HG03520 (cell line): ENCODE data around the gene CDK10.

ENCODE experiments used
- ATAC-seq: cut with Tn5 transposase; IDR thresholded peaks from one replicate; pipeline ENCODE4 v1.9.1; 2021; ENCODE audit warnings: mild to moderate bottlenecking, moderate library complexity; ENCODE audit not compliant: unreplicated experiment

Gene CDK10

GRCh38 chr16:89710709-89711564, 24.4 kb downstream of the CDK10 start:
- no peak for ATAC-seq

- ATAC-seq, result no peak
Observed at GRCh38 chr16:89711601-89712273, 25.2 kb downstream of the CDK10 start.

DNA sequence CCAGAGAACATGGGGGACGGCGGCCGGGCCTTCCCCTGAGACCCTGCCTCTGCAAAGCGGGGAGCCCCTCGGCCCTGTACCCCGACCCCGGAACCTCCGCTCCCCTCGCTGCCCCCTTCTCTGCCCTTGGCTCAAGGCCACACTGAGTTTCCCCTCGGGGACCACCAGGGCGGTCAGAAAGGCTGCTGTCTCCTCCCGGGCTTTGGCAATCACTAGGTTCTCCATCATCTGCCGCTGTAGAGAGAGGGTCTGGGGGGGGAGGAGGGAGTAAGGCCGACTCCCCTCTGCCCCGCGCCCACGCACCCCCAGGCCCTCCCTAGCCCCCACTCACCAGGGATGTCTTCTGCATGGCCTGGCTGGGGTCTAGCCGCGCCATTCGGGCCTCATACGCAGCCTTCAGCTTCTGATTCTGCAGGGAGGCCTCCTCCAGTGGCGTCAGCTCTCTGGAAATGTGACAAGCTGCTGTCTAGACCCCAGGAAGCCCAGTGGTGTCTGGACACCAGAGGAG, 25.8 kb downstream of the CDK10 start:
- ATAC-seq, result no peak

GRCh38 chr16:89716493-89716892, 30.0 kb downstream of the CDK10 start:
- no peak for ATAC-seq

DNA sequence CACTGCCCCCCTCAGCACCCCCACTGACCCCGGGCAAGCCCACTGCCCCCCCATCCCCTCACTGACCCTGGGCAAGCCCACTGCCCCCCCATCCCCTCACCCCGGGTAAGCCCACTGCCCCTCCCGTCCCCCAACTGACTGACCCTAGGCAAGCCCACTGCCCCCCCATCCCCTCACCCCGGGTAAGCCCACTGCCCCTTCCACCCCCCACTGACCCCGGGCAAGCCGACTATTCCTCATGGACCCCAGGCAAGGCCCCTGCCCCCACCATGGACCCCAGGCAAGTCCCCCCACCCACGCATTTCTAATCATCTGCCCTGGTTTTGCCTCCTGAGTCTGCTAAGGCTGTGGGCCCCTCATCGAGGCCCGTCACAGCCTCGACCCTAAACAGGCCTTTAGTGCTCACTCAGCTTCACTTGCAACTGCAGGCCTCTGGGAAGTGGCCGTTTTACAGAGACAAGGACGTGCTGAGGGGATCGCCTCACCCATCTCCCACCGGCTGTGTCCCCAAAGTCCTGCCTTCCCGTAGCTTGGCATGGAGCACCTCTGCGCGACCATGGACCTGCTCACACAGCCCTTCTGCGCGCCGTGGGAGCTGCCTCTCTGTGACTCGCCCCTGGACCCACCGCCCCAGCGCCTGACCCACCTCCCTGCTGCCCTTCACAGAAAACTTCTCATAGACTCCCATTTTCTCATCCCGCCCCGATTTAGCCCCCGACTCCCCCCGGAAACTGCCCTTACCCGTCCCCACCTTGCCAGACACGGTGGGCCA, 30.6 kb downstream of the CDK10 start:
- no peak for ATAC-seq

- ATAC-seq, result no peak
Observed at GRCh38 chr16:89717688-89718505, 31.4 kb downstream of the CDK10 start.

DNA sequence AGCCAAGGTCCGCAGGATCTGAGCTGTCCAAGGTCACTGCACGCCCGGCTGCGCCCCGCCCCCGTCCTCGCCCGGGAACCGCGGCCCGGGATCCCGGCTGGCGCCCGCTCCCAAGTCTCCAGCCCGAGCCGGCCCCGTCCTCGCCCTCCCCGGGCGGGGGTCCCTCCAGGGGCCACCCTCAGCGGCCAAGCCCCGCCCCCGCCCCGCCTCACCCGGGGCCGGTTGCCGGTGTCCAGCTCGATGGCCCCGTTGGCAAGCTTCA, 34.0 kb downstream of the CDK10 start:
- peak; percentile 18 for ATAC-seq

DNA sequence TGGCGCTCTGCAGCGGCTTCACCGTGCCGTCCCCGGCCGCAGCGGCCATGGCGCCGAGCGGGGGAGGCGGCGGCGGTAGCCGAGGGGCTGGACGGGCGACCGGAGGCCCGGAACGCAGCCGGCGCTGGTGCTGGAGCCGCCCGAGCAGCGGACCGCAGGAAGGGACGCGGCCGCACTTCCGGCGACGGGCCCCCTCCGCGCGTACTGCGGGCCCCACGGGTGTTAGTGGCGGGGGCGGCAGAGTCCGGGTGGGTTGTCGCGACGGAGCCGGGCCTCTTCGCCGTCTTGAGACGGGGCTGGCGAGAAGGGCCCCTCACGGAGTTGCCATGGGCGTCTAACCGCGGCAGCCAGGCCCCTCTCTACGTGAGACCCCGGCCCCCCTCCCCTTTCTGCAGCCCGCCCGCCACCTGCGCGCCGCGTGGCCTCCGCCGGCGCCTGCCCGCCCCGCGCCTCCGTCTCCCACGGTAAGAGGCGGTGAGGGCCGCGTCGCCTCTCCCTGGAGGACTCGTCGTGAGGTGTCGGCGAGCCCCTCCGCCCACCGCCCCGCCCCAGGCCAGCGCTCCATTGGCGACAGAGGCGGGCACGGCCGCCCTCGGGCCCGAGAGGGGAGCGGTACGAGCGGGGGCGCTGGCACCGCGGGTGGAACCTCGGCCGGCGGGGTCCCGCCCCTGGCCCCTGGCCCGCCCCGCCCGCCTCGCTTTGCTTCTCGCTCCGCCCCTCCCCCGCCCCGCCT, 34.5 kb downstream of the CDK10 start, which contains the start of the genes VPS9D1 and ZNF276:
TSS of gene VPS9D1 (minus strand) at position 86 of the 733 bp plus-strand sequence. CDS start at position 49, 37 bp downstream.
TSS of gene ZNF276 (plus strand) at position 725 of the 733 bp plus-strand sequence. CDS start 104 bp downstream, outside the sequence.
- ATAC-seq, result peak; percentile 32

- ATAC-seq, result peak; percentile 19
Observed at GRCh38 chr16:89721546-89722391, 35.3 kb downstream of the CDK10 start.

- peak; percentile 1 for ATAC-seq
Observed at GRCh38 chr16:89722392-89723278, 36.1 kb downstream of the CDK10 start.

DNA sequence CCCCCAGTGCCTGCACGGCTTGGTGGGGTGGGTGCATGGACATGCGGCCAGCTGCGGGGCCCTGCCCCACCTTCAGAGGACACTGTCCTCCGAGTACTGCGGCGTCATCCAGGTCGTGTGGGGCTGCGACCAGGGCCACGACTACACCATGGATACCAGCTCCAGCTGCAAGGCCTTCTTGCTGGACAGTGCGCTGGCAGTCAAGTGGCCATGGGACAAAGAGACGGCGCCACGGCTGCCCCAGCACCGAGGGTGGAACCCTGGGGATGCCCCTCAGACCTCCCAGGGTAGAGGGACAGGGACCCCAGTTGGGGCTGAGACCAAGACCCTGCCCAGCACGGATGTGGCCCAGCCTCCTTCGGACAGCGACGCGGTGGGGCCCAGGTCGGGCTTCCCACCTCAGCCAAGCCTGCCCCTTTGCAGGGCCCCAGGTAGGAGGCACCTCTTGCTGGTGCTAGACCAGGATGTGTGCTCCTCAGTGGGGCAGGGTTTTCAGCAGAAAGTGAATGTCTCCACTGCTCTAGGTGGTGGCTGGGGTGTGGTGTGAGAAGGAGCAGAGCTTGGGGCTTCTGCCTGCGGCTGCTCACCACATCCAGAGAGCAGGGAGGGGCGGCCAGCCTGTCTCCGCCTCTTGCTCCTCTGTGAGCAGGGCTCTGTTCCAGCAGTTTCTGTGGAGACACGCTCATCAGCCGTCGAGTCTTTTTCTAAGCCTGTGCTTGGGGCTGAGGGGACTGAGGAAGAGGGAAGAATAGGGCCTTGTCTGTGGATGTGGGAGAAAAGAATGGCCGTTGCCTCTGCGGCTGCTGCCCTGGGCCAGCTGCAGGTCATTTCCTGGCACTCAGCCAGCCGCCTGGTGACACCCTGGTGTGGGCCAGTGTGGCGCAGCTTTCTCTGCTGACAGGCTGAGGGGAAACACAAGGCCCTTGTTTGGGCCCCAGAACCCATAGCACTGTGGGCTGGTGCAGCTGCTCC, 37.1 kb downstream of the CDK10 start:
- ATAC-seq, result no peak

DNA sequence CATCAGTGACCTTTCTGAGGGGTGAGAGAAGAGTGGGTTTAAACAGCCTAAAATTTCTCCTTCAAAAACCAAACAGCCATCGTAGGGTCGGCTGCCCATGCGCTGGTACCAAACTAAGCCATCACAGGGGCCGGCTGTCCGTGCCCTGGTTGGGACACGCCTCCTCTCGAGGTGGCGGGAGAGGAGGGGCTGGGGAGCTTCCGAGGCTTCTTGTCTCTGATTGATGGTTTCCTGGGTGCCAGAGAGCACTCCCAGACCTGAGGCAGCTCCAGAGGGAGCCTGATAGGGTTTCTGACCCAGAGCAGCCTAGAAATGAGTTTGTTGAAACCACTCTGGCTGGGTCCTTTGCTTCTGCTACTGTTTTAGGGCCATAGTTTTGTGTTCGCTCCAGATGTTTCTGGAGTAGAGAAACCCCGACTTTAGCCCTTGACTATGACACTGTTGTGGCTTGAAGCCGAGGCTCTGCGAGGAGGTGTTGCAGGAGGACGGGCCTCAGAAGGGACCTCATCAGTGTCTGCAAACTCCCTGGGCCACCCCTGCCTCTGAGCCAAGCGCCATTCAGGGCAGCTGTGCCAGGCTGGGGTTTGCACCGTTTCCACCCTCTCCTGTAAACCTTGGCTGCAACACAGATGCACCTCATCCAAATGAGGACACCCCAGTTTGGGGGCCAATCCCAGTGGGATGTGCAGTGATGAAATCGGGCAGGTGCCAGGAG, 41.1 kb downstream of the CDK10 start:
- ATAC-seq, result no peak

DNA sequence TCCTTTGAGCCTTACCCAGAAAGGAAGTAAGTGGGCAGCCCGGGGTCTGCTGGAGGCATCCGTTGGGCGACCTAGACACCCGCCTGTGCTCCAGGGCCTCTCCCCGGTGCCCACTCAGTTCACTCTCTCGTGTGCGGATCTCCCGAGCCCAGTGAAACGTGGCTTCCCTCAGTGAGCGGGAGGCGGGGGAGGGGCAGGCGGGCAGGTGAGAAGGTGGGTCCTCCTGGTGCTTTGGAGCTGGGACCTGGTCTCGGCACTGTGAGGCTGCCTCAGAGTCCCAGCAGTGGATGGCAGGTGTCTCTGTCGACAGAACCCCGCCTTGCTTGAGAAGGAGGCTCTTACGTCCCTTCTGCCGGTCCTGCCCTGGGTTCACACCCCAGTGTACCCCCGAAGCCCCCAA, 42.8 kb downstream of the CDK10 start:
- ATAC-seq, result no peak

GRCh38 chr16:89729863-89730593, 43.5 kb downstream of the CDK10 start:
- ATAC-seq, result no peak

- no peak for ATAC-seq
Observed at GRCh38 chr16:89730610-89731234, 44.2 kb downstream of the CDK10 start.
